Measurements from ENCODE around the gene TMED6.
"Not testable (repeated sequence)": the region's sequence is repeated elsewhere in the genome, so short reads cannot be mapped to it uniquely, and the experiment has no call there.

Gene TMED6

GRCh38 chr16:69351309-69352027 lies at the start of gene TMED6:
TSS of gene TMED6 (minus strand) at chr16:69351786. CDS start at chr16:69351753, 33 bp downstream.
- no peak for DNase-seq

- no peak for DNase-seq
These were observed 47.8 kb upstream of the TMED6 start for GRCh38 chr16:69399361-69399760.

- DNase-seq: no peak
These were observed 46.4 kb upstream of the TMED6 start for GRCh38 chr16:69397821-69398521.

- peak; percentile 28 for DNase-seq
These were observed 44.8 kb upstream of the TMED6 start for GRCh38 chr16:69396187-69397061.

GRCh38 chr16:69395859-69396186 lies 44.2 kb upstream of the TMED6 start:
- no peak for DNase-seq

- no peak for DNase-seq
These were observed 42.6 kb upstream of the TMED6 start for GRCh38 chr16:69393898-69394849.

GRCh38 chr16:69386596-69386995 lies 35.0 kb upstream of the TMED6 start:
- no peak for DNase-seq

GRCh38 chr16:69384974-69385373 lies 33.4 kb upstream of the TMED6 start:
- DNase-seq: no peak

GRCh38 chr16:69382421-69382820 lies 30.8 kb upstream of the TMED6 start:
- DNase-seq: no peak

- no peak for DNase-seq
These were observed 29.6 kb upstream of the TMED6 start for GRCh38 chr16:69381231-69381630.

GRCh38 chr16:69378760-69379159 lies 27.2 kb upstream of the TMED6 start:
- DNase-seq: no peak

- DNase-seq: no peak
These were observed 26.4 kb upstream of the TMED6 start for GRCh38 chr16:69378036-69378435.

- no peak for DNase-seq
These were observed 24.9 kb upstream of the TMED6 start for GRCh38 chr16:69376393-69377059.

- no peak for DNase-seq
These were observed 21.4 kb upstream of the TMED6 start for GRCh38 chr16:69373019-69373418.

GRCh38 chr16:69371564-69371963 lies 20.0 kb upstream of the TMED6 start:
- DNase-seq: no peak

GRCh38 chr16:69368866-69369265 lies 17.3 kb upstream of the TMED6 start:
- DNase-seq: no peak

GRCh38 chr16:69367980-69368379 lies 16.4 kb upstream of the TMED6 start:
- DNase-seq: no peak

- DNase-seq: no peak
These were observed 14.8 kb upstream of the TMED6 start for GRCh38 chr16:69366431-69366830.

GRCh38 chr16:69365901-69366300 lies 14.3 kb upstream of the TMED6 start:
- DNase-seq: no peak

- DNase-seq: no peak
These were observed 12.5 kb upstream of the TMED6 start for GRCh38 chr16:69364088-69364487.

GRCh38 chr16:69363281-69363717 lies 11.7 kb upstream of the TMED6 start:
- DNase-seq: no peak

GRCh38 chr16:69360070-69360469 lies 8.5 kb upstream of the TMED6 start:
- DNase-seq: not testable (repeated sequence)

Data from NCI-H510A (cell line).